ENCODE results near the gene UBXN7. TPM values are rescaled to one million over a fixed set of nuclear protein-coding genes. Genes with fewer than 3 reads are reported as not detected.
"Not testable (repeated sequence)": the region's sequence is repeated elsewhere in the genome, so short reads cannot be mapped to it uniquely, and the experiment has no call there.

The UBXN7 gene
- total and polyA plus RNA-seq, 2 of the 13 experiments (the other 11 are each of a cell fraction or from before 2014, with no cell fraction given), result 12.5 to 15.9 TPM

GRCh38 chr3:196428041-196428440 lies 4.2 kb downstream of the UBXN7 start:
- POLR2A ChIA-PET, result no interaction called here
- H3K4me2 ChIP-seq (ENCODE audit: low read depth, low read length), result no peak overlapping the region
- H3K27me3 ChIP-seq (ENCODE audit: control insufficient read depth in 1 of 2, insufficient read depth in 2 of 2, low read length in 2 of 2), result no peaks in the 10 kb centered on the region; a peak in 1 of 5 replicates
- no peak overlapping the region for H3K9ac ChIP-seq (ENCODE audit: insufficient read depth, low read depth, low read length)
- in situ Hi-C loops (cut with HindIII; ENCODE audit: extremely low pct_ligation_motif_present, low pct_unique_long_range_greater_than_20kb) (no loop called here), intact Hi-C loops (cut with micrococcal nuclease; ENCODE audit: unreplicated experiment) (no loop called here)
- 96% methylated on average over 6 of the region's 6 CpGs for whole genome bisulfite sequencing (ENCODE audit: low lambda C conversion rate)
- H2AFZ ChIP-seq (ENCODE audit: low read length), result no peak overlapping the region
- H3K4me1 ChIP-seq (ENCODE audit: insufficient read depth, low read length), result peaks cover 14% of the 10 kb centered on the region
- CTCF ChIA-PET (ENCODE audit: low intra/inter-chr PET ratio, low total read pairs), result no interaction called here
- H3K4me3 ChIP-seq (replicated peaks in 1 of 3; ENCODE audit: insufficient read depth in 1 of 3, low read depth in 2 of 3, low read length in 3 of 3), result no peak overlapping the region
- DNase-seq (ENCODE audit: low spot score), result no peak
- peaks cover 89% of the 10 kb centered on the region for H3K79me2 ChIP-seq (ENCODE audit: insufficient read depth, low read length)
- no TSS peak for BruUV-seq (replicated peaks)
- H3K9me3 ChIP-seq (ENCODE audit: low read length), result no peaks in the 10 kb centered on the region
- no peak overlapping the region for H3K27ac ChIP-seq (ENCODE audit: extremely low read length, insufficient read depth, low read length)
- H4K20me1 ChIP-seq (ENCODE audit: insufficient read depth, low read length), result peaks cover 19% of the 10 kb centered on the region; the same call in 1 of the 2 replicates
- H3K36me3 ChIP-seq (replicated peaks in 1 of 2; ENCODE audit: control insufficient read depth in 1 of 2, insufficient read depth in 2 of 2, low read length in 2 of 2), result peaks cover 3 to 7% of the 10 kb centered on the region in 2 experiments; a peak in 3 of 5 replicates
- ATAC-seq, result no peak
- FAIRE-seq, result no peak
- no peak for TF ChIP-seq ZNF557 (CRISPR knock-in tag; IDR thresholded peaks at IDR 0.05)
- TF ChIP-seq ZNF367 (CRISPR knock-in tag; IDR thresholded peaks at IDR 0.05; ENCODE audit: borderline replicate concordance), result no peak
- no peak for TF ChIP-seq JUN (CRISPR knock-in tag; IDR thresholded peaks at IDR 0.05)
- TF ChIP-seq, protein P1, sequence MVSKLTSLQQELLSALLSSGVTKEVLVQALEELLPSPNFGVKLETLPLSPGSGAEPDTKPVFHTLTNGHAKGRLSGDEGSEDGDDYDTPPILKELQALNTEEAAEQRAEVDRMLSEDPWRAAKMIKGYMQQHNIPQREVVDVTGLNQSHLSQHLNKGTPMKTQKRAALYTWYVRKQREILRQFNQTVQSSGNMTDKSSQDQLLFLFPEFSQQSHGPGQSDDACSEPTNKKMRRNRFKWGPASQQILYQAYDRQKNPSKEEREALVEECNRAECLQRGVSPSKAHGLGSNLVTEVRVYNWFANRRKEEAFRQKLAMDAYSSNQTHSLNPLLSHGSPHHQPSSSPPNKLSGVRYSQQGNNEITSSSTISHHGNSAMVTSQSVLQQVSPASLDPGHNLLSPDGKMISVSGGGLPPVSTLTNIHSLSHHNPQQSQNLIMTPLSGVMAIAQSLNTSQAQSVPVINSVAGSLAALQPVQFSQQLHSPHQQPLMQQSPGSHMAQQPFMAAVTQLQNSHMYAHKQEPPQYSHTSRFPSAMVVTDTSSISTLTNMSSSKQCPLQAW (CRISPR knock-in tag; IDR thresholded peaks at IDR 0.05), result no peak
- TF ChIP-seq, protein P2, sequence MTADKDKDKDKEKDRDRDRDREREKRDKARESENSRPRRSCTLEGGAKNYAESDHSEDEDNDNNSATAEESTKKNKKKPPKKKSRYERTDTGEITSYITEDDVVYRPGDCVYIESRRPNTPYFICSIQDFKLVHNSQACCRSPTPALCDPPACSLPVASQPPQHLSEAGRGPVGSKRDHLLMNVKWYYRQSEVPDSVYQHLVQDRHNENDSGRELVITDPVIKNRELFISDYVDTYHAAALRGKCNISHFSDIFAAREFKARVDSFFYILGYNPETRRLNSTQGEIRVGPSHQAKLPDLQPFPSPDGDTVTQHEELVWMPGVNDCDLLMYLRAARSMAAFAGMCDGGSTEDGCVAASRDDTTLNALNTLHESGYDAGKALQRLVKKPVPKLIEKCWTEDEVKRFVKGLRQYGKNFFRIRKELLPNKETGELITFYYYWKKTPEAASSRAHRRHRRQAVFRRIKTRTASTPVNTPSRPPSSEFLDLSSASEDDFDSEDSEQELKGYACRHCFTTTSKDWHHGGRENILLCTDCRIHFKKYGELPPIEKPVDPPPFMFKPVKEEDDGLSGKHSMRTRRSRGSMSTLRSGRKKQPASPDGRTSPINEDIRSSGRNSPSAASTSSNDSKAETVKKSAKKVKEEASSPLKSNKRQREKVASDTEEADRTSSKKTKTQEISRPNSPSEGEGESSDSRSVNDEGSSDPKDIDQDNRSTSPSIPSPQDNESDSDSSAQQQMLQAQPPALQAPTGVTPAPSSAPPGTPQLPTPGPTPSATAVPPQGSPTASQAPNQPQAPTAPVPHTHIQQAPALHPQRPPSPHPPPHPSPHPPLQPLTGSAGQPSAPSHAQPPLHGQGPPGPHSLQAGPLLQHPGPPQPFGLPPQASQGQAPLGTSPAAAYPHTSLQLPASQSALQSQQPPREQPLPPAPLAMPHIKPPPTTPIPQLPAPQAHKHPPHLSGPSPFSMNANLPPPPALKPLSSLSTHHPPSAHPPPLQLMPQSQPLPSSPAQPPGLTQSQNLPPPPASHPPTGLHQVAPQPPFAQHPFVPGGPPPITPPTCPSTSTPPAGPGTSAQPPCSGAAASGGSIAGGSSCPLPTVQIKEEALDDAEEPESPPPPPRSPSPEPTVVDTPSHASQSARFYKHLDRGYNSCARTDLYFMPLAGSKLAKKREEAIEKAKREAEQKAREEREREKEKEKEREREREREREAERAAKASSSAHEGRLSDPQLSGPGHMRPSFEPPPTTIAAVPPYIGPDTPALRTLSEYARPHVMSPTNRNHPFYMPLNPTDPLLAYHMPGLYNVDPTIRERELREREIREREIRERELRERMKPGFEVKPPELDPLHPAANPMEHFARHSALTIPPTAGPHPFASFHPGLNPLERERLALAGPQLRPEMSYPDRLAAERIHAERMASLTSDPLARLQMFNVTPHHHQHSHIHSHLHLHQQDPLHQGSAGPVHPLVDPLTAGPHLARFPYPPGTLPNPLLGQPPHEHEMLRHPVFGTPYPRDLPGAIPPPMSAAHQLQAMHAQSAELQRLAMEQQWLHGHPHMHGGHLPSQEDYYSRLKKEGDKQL (CRISPR knock-in tag; IDR thresholded peaks at IDR 0.05; ENCODE audit: low read depth), result no peak
- no peak for TF ChIP-seq MXD4 (CRISPR knock-in tag; IDR thresholded peaks at IDR 0.05)
- no peak for TF ChIP-seq E2F2 (CRISPR knock-in tag; IDR thresholded peaks at IDR 0.05; ENCODE audit: borderline replicate concordance)
- no peak for TF ChIP-seq ZNF12 (CRISPR knock-in tag; IDR thresholded peaks at IDR 0.05)

DNA sequence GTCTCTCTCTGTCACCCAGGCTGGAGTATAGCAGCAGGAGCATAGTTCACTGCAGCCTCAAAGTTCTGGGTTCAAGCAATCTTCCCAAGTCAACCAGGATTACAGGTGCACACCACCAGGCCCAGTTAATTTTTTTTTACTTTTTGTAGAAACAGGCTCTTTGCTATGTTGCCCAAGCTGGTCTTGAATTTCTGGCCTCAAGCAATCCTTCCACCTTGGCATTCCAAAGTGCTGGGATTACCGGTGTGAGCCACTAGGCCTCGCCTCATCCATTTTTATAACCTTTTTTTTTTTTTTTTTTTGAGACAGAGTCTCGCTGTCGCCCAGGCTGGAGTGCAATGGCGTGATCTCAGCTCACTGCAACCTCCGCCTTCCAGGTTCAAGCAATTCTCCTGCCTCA lies 7.8 kb downstream of the UBXN7 start:
- H3K27me3 ChIP-seq (ENCODE audit: control insufficient read depth in 1 of 2, insufficient read depth in 2 of 2, low read length in 2 of 2); BruUV-seq (replicated peaks): not testable (repeated sequence)

More for the DNA sequence above, 7.8 kb downstream of the UBXN7 start:
- WGBS (ENCODE audit: low lambda C conversion rate), result 97% methylated on average over 6 of the region's 6 CpGs
- DNase-seq (ENCODE audit: low spot score); H3K9ac ChIP-seq (ENCODE audit: insufficient read depth, low read depth, low read length); ATAC-seq; H3K9me3 ChIP-seq (ENCODE audit: low read length); POLR2A ChIA-PET; CTCF ChIA-PET (ENCODE audit: low intra/inter-chr PET ratio, low total read pairs); H3K4me3 ChIP-seq (replicated peaks in 1 of 3; ENCODE audit: insufficient read depth in 1 of 3, low read depth in 2 of 3, low read length in 3 of 3); intact Hi-C loops (cut with micrococcal nuclease; ENCODE audit: unreplicated experiment); in situ Hi-C loops (cut with HindIII; ENCODE audit: extremely low pct_ligation_motif_present, low pct_unique_long_range_greater_than_20kb); H3K4me2 ChIP-seq (ENCODE audit: low read depth, low read length); FAIRE-seq; H3K4me1 ChIP-seq (ENCODE audit: insufficient read depth, low read length); H3K36me3 ChIP-seq (replicated peaks in 1 of 2; ENCODE audit: control insufficient read depth in 1 of 2, insufficient read depth in 2 of 2, low read length in 2 of 2); H2AFZ ChIP-seq (ENCODE audit: low read length); H3K27ac ChIP-seq (ENCODE audit: extremely low read length, insufficient read depth, low read length): not testable (repeated sequence)
- peaks cover 94% of the 10 kb centered on the region for H3K79me2 ChIP-seq (ENCODE audit: insufficient read depth, low read length)
- H4K20me1 ChIP-seq (ENCODE audit: insufficient read depth, low read length), result peaks cover 36% of the 10 kb centered on the region; the same call in 1 of the 2 replicates
